IPS-NIHi7 (cell line): ENCODE measurements around the gene CENPP.

Experiments used
- DNase-seq: peaks from one replicate; pipeline ENCODE4 v3.0.0; 2012; ENCODE audit warnings: mixed read lengths; ENCODE audit errors: extremely low spot score

CENPP gene

GRCh38 chr9:92658176-92658575, 332.4 kb downstream of the CENPP start:
- DNase-seq = no peak

GRCh38 chr9:92658611-92659010, 332.9 kb downstream of the CENPP start:
- no peak for DNase-seq

GRCh38 chr9:92659601-92660000, 333.8 kb downstream of the CENPP start:
- DNase-seq = peak; percentile 33

- no peak for DNase-seq
Observed at GRCh38 chr9:92660266-92660665, 334.5 kb downstream of the CENPP start.

- DNase-seq = no peak
Observed at GRCh38 chr9:92661127-92661526, 335.4 kb downstream of the CENPP start.

GRCh38 chr9:92661743-92662142, 336.0 kb downstream of the CENPP start:
- no peak for DNase-seq

GRCh38 chr9:92663126-92663525, 337.4 kb downstream of the CENPP start:
- DNase-seq = no peak

GRCh38 chr9:92663951-92664350, 338.2 kb downstream of the CENPP start:
- no peak for DNase-seq

GRCh38 chr9:92664394-92665152, 338.8 kb downstream of the CENPP start:
- no peak for DNase-seq

GRCh38 chr9:92665836-92666235, 340.1 kb downstream of the CENPP start:
- DNase-seq = no peak

GRCh38 chr9:92666236-92666635, 340.5 kb downstream of the CENPP start:
- no peak for DNase-seq

- no peak for DNase-seq
Observed at GRCh38 chr9:92666912-92667532, 341.3 kb downstream of the CENPP start.

- DNase-seq = peak; percentile 51
Observed at GRCh38 chr9:92668746-92669526, 343.2 kb downstream of the CENPP start.

GRCh38 chr9:92669527-92669889, 343.8 kb downstream of the CENPP start:
- DNase-seq = peak; percentile 40
